Measurements from ENCODE around the gene CLINT1. TPM values are rescaled to one million over a fixed set of nuclear protein-coding genes. Genes with fewer than 3 reads are reported as not detected.

CLINT1 gene
- total and polyA plus RNA-seq, 2 donors: 44.7 to 54.1 TPM

DNA sequence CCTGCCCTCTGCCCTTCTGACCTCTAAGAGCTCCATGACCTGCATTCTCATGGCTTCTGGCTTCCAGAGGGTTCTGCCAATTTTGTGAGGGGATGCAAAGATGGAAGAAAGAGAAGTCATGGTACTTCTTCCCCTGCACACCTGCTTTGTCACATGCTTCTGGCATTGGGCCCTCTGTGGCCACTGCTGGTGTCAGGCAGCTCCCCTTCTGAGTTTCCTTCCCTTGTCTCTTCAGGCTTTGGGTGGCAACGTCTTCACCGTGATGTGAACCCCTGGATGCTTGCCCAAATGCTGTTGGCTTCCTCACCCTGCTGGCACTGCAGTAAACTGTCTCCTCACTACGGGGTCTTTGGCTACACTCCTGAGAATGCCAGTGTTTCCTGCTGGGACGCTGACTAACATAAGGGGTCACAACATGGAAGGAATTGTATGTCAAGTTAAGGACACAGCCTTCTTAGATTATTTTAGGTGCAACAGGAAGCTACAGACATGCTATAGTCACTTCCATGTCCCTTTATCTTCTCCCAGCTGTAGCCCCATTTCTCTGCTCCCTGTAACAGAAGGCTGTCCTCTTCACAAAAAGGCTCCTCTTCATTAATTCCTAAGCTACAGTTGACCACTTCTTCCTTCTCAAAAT lies 8.9 kb upstream of the CLINT1 start:
- Histone ChIP-seq H3K36me3 (ENCODE audit: control insufficient read depth in 2 of 2, insufficient read depth in 2 of 2, low read length in 1 of 2) (no peaks in the 10 kb centered on the region), H3K4me1 (ENCODE audit: control insufficient read depth in 2 of 2, insufficient read depth in 2 of 2, low read length in 2 of 2) (peaks cover 10 to 20% of the 10 kb centered on the region in 2 donors), H3K27me3 (ENCODE audit: control insufficient read depth in 2 of 2, insufficient read depth in 1 of 2, low read length in 1 of 2) (no peaks in the 10 kb centered on the region), H3K9me3 (ENCODE audit: control insufficient read depth in 2 of 2, insufficient read depth in 1 of 2, low read length in 1 of 2) (peaks cover 0 to 3% of the 10 kb centered on the region in 2 donors), H3K27ac (ENCODE audit: low read depth in 1 of 2, low read length in 1 of 2) (no peak overlapping the region), H3K4me3 (ENCODE audit: low read length in 2 of 2) (no peak overlapping the region)
- no peak for DNase-seq (ENCODE audit: low read depth in 6 of 9, low spot score in 9 of 9)
- WGBS: 11% methylated on average over 4 of the region's 4 CpGs

DNA sequence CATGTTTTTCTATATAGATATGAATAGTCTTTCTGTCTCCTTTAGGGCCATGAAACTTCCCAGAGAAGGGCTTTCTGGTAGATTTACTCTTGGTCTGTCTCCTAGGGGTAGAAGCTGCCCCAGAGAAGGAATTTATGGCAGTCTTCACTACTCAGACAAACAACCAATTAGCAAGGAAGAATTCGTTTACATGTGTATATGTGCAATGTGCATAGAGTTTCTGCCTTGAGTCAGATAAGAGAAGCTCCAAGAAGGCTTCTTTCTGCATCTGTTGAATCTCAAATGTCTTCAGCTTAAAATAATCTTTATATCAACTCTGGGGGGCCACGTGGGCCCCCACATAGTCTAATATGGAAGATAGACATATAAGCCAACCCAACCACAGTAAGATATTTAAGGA lies 7.6 kb upstream of the CLINT1 start:
- H3K9me3 ChIP-seq (ENCODE audit: control insufficient read depth in 2 of 2, insufficient read depth in 1 of 2, low read length in 1 of 2): peaks cover 0 to 3% of the 10 kb centered on the region in 2 donors
- H3K36me3 ChIP-seq (ENCODE audit: control insufficient read depth in 2 of 2, insufficient read depth in 2 of 2, low read length in 1 of 2): no peaks in the 10 kb centered on the region
- peaks cover 10 to 24% of the 10 kb centered on the region in 2 donors for H3K4me1 ChIP-seq (ENCODE audit: control insufficient read depth in 2 of 2, insufficient read depth in 2 of 2, low read length in 2 of 2)
- H3K27ac ChIP-seq (ENCODE audit: low read depth in 1 of 2, low read length in 1 of 2): no peak overlapping the region
- H3K27me3 ChIP-seq (ENCODE audit: control insufficient read depth in 2 of 2, insufficient read depth in 1 of 2, low read length in 1 of 2): no peaks in the 10 kb centered on the region
- no peak overlapping the region for H3K4me3 ChIP-seq (ENCODE audit: low read length in 2 of 2)
- WGBS: 74% methylated on average over 2 of the region's 2 CpGs
- DNase-seq (ENCODE audit: low read depth in 6 of 9, low spot score in 9 of 9): no peak

DNA sequence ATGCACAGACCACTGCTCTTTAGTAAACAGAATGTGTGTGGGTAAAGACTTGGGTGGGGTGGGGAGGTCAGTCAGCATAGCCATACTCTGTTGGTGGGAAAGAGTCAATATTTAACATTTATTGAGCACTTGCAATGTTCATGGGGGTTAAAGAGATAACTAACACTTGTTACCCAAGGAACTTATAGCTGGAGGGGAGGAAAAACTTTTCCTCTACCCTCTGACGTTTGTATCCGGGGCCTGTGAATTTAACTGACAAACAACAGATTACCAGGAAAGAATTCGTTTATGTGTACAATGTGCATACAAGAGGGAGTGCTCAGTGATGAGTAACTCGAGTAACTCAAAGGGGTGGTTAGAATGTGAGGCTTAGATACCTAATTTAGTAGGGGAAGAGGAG lies 6.8 kb upstream of the CLINT1 start:
- WGBS: 96% methylated on average over 4 of the region's 4 CpGs
- Histone ChIP-seq H3K9me3 (ENCODE audit: control insufficient read depth in 2 of 2, insufficient read depth in 1 of 2, low read length in 1 of 2) (peaks cover 0 to 3% of the 10 kb centered on the region in 2 donors), H3K27ac (ENCODE audit: low read depth in 1 of 2, low read length in 1 of 2) (no peak overlapping the region), H3K4me3 (ENCODE audit: low read length in 2 of 2) (no peak overlapping the region), H3K4me1 (ENCODE audit: control insufficient read depth in 2 of 2, insufficient read depth in 2 of 2, low read length in 2 of 2) (peaks cover 11 to 31% of the 10 kb centered on the region in 2 donors), H3K27me3 (ENCODE audit: control insufficient read depth in 2 of 2, insufficient read depth in 1 of 2, low read length in 1 of 2) (no peaks in the 10 kb centered on the region), H3K36me3 (ENCODE audit: control insufficient read depth in 2 of 2, insufficient read depth in 2 of 2, low read length in 1 of 2) (no peaks in the 10 kb centered on the region)
- DNase-seq (ENCODE audit: low read depth in 6 of 9, low spot score in 9 of 9): no peak

DNA sequence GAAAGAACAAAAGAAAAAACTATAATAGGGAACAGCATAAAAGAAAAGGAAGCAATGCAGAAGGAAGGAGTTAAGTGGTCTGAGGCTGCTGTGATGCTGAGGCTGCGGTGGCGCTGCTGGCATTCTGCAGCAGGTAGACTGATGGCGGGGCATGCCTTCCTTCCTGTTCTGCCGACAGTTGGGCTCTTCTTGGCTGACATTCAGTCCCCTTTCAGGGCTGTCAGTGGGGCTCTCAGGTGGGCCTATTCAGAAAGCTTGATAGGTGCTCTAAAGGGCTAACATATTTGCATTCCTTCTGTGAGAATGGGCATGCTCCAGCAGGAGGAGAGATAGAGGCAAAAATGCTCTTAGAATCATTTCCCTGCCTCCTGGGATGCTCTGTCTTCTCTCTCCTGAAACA lies 5.1 kb upstream of the CLINT1 start:
- Histone ChIP-seq H3K27me3 (ENCODE audit: control insufficient read depth in 2 of 2, insufficient read depth in 1 of 2, low read length in 1 of 2) (no peaks in the 10 kb centered on the region), H3K4me3 (ENCODE audit: low read length in 2 of 2) (no peak overlapping the region), H3K27ac (ENCODE audit: low read depth in 1 of 2, low read length in 1 of 2) (peak overlapping the region; percentile 33 to 61), H3K4me1 (ENCODE audit: control insufficient read depth in 2 of 2, insufficient read depth in 2 of 2, low read length in 2 of 2) (peaks cover 13 to 36% of the 10 kb centered on the region in 2 donors), H3K36me3 (ENCODE audit: control insufficient read depth in 2 of 2, insufficient read depth in 2 of 2, low read length in 1 of 2) (no peaks in the 10 kb centered on the region), H3K9me3 (ENCODE audit: control insufficient read depth in 2 of 2, insufficient read depth in 1 of 2, low read length in 1 of 2) (no peaks in the 10 kb centered on the region)
- peak in 5 of 9 donors; percentile 37 to 81 (median 45) for DNase-seq (ENCODE audit: low read depth in 6 of 9, low spot score in 9 of 9)
- WGBS: 11% methylated on average over 4 of the region's 4 CpGs

DNA sequence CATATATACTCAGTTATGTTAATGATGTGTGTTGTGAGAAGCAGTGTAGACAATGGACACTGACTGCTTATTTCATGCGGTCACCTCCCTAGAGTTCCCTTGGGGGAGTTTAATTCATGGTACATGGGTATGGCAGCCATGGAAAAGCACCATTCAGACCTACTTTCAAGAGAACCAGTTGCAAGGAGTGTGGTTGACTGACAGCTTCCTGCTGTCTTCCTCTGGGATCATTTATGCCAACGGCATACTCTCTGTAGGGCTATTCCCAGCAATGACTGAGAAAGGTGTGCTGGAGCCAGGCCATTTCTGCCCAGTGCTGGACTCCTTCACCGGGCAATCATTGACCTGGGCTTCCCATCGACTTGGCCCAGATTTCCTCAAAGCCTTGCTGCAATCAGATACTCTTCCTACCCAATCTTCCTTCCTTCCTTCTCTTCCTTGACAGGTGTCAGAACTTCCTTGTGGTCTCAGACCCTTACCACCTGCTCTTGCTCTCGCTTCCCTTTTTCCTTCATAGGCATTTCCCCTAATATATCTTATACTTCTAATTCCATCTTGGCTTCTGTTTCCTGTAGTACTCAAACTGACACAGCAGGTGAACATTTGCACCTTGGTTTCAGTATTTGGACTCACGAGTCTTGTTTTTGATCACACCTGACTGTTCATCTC lies 3.4 kb upstream of the CLINT1 start:
- DNase-seq (ENCODE audit: low read depth in 6 of 9, low spot score in 9 of 9): no peak
- no peak overlapping the region for H3K27ac ChIP-seq (ENCODE audit: low read depth in 1 of 2, low read length in 1 of 2)
- H3K9me3 ChIP-seq (ENCODE audit: control insufficient read depth in 2 of 2, insufficient read depth in 1 of 2, low read length in 1 of 2): no peaks in the 10 kb centered on the region
- H3K27me3 ChIP-seq (ENCODE audit: control insufficient read depth in 2 of 2, insufficient read depth in 1 of 2, low read length in 1 of 2): no peaks in the 10 kb centered on the region
- WGBS: 74% methylated on average over 6 of the region's 6 CpGs
- peaks cover 10 to 31% of the 10 kb centered on the region in 2 donors for H3K4me1 ChIP-seq (ENCODE audit: control insufficient read depth in 2 of 2, insufficient read depth in 2 of 2, low read length in 2 of 2)
- no peak overlapping the region for H3K4me3 ChIP-seq (ENCODE audit: low read length in 2 of 2)
- no peaks in the 10 kb centered on the region for H3K36me3 ChIP-seq (ENCODE audit: control insufficient read depth in 2 of 2, insufficient read depth in 2 of 2, low read length in 1 of 2)

DNA sequence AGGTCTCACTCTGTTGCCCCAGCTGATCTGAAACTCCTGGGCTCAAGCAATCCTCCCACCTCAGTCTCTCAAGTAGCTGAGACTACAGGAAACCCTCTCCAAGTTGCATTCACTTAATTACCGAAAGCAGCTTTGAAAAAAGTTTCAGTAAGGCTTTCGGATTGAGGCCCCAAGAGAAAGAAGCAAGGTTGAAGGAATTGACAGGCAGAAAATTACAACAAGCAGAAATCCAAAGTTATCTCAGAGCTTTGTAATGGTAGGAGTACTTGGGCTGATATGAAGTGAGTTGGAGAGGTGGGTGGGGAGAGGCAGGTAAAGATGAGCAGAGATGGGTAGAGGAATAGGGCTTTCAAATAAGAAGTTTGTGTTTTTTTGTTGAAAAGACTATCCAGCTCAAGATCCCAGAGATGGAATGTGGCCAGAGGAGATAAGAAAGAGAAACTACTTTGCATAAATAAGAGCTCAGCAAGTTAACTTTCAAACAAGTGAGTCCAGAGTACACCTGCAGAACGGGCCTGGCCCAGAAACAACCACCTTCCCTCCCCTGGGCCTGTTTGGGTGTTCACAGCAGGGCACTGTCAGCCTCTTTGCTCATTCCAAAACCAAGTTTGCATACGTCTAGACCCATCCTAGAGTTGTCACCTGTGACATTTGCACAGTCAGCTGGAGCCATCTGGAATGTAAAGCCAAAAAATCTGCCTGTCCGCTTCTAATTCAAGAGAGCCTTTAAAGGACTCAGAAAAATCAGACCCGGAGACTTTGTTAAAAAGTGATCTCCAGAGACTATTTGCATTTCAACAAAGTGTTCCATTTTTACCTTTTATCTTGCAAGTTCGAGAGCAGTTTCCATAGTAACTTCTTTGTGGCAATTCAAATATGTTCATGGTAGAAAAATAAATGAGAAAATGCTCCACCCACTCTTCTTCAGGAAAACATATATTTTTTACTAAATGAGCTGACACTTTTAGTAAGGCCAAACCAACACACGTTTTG lies 2.2 kb upstream of the CLINT1 start:
- H3K4me1 ChIP-seq (ENCODE audit: control insufficient read depth in 2 of 2, insufficient read depth in 2 of 2, low read length in 2 of 2): peaks cover 12 to 31% of the 10 kb centered on the region in 2 donors
- H3K27ac ChIP-seq (ENCODE audit: low read depth in 1 of 2, low read length in 1 of 2): peak overlapping the region in 1 of 2 donors; percentile 48
- 85% methylated on average over 8 of the region's 8 CpGs for WGBS
- no peaks in the 10 kb centered on the region for H3K36me3 ChIP-seq (ENCODE audit: control insufficient read depth in 2 of 2, insufficient read depth in 2 of 2, low read length in 1 of 2)
- no peak overlapping the region for H3K4me3 ChIP-seq (ENCODE audit: low read length in 2 of 2)
- H3K27me3 ChIP-seq (ENCODE audit: control insufficient read depth in 2 of 2, insufficient read depth in 1 of 2, low read length in 1 of 2): no peaks in the 10 kb centered on the region
- no peaks in the 10 kb centered on the region for H3K9me3 ChIP-seq (ENCODE audit: control insufficient read depth in 2 of 2, insufficient read depth in 1 of 2, low read length in 1 of 2)
- no peak for DNase-seq (ENCODE audit: low read depth in 6 of 9, low spot score in 9 of 9)

DNA sequence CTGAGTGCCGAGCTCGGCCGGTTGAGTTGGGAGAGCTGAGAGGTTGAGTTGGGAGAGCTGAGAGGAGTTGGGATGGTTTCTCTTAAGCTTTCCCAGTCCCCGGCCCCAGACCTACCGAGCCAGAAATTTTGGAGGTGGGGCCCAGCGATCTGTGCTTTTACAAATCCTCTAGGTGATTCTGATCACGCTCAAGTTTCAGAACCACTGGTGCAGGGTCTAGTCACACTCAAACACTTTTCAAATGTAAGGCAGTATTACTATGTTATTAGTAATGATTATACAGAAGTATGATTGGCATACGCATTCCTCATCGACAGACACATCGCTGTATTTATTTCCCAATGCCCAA lies 256 bp upstream of the CLINT1 start:
- no peaks in the 10 kb centered on the region for H3K27me3 ChIP-seq (ENCODE audit: control insufficient read depth in 2 of 2, insufficient read depth in 1 of 2, low read length in 1 of 2)
- peaks cover 13 to 38% of the 10 kb centered on the region in 2 donors for H3K4me1 ChIP-seq (ENCODE audit: control insufficient read depth in 2 of 2, insufficient read depth in 2 of 2, low read length in 2 of 2)
- peak overlapping the region; percentile 92 to 94 for H3K4me3 ChIP-seq (ENCODE audit: low read length in 2 of 2)
- peaks cover 0 to 3% of the 10 kb centered on the region in 2 donors for H3K36me3 ChIP-seq (ENCODE audit: control insufficient read depth in 2 of 2, insufficient read depth in 2 of 2, low read length in 1 of 2)
- peak overlapping the region in 1 of 2 donors; percentile 53 for H3K27ac ChIP-seq (ENCODE audit: low read depth in 1 of 2, low read length in 1 of 2)
- no peak for DNase-seq (ENCODE audit: low read depth in 6 of 9, low spot score in 9 of 9)
- WGBS: 42% methylated on average over 10 of the region's 10 CpGs
- no peaks in the 10 kb centered on the region for H3K9me3 ChIP-seq (ENCODE audit: control insufficient read depth in 2 of 2, insufficient read depth in 1 of 2, low read length in 1 of 2)

DNA sequence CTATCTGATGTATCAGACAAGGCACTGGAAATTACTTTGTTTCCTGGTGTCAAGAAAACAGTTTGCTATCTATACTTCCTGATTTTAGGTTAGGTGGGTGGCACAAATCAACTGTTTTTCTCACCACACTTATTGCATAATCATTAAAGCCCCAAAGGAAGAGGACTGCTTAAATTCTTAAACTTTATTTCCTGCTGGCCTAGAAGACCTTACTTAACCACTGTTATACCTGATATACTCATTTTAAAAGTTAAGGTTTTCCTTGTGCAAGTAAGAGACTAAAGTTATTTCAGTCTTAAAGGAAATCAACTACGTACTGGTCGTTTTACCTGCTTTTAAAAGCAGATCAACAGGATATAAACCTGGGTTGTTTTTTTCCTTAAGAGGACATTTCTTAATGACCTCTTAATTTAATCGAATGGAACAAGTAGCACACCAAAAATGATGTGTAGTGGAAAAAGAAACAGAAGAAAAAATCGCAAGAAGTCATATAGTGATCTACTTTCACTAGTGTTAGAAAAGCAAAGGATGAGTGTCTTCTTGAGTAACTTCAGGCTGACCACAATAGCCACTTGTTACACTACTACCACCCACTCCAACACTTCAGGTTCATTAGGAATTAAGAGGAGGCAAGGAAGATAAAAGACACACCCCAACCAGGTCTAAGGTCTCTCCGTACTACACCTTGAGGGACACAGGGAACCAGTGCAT lies 974 bp downstream of the CLINT1 start:
- no peaks in the 10 kb centered on the region for H3K27me3 ChIP-seq (ENCODE audit: control insufficient read depth in 2 of 2, insufficient read depth in 1 of 2, low read length in 1 of 2)
- H3K4me3 ChIP-seq (ENCODE audit: low read length in 2 of 2): peak overlapping the region; percentile 92 to 94
- peak overlapping the region; percentile 89 to 93 for H3K27ac ChIP-seq (ENCODE audit: low read depth in 1 of 2, low read length in 1 of 2)
- peaks cover 10 to 29% of the 10 kb centered on the region in 2 donors for H3K4me1 ChIP-seq (ENCODE audit: control insufficient read depth in 2 of 2, insufficient read depth in 2 of 2, low read length in 2 of 2)
- peaks cover 0 to 3% of the 10 kb centered on the region in 2 donors for H3K36me3 ChIP-seq (ENCODE audit: control insufficient read depth in 2 of 2, insufficient read depth in 2 of 2, low read length in 1 of 2)
- H3K9me3 ChIP-seq (ENCODE audit: control insufficient read depth in 2 of 2, insufficient read depth in 1 of 2, low read length in 1 of 2): no peaks in the 10 kb centered on the region
- WGBS: under 1% methylated on average over 5 of the region's 5 CpGs
- peak in 2 of 9 donors; percentile 38 to 52 for DNase-seq (ENCODE audit: low read depth in 6 of 9, low spot score in 9 of 9)
